Kidney (tissue), 14 donors: ENCODE results near the gene ARAP1. TPM values are rescaled to one million over a fixed set of nuclear protein-coding genes. Genes with fewer than 3 reads are reported as not detected.
A peak's percentile ranks its signal among the peaks of the same experiment; 100 is the strongest.

ENCODE experiments used
- DNase-seq, 5 donors: peaks; one replicate each; pipeline ENCODE4 v3.0.0-alpha.2; 2013 to 2020
- FAIRE-seq: peaks from 2 replicates; lab custom pipeline; 2012; peaks lifted over from hg19 to GRCh38; lab: Jason Lieb, UNC
- H3K27ac ChIP-seq, 2 donors: one replicate each; pipeline ENCODE4 v1.7.0; 2013; ENCODE audit warnings: low read depth in 2 of 2, low read length in 2 of 2, inconsistent platforms in 1 of 2
- H3K27me3 ChIP-seq: one replicate; pipeline ENCODE4 v1.7.1; 2013; ENCODE audit warnings: low read length, inconsistent platforms; ENCODE audit not compliant: control insufficient read depth, insufficient read depth
- H3K36me3 ChIP-seq, 3 donors: one replicate each; pipeline versions ENCODE4 v1.7.0 to v1.7.1; 2013; ENCODE audit warnings: low read length in 3 of 3, control low read depth in 1 of 3, inconsistent platforms in 1 of 3; ENCODE audit not compliant: insufficient read depth in 3 of 3, control insufficient read depth in 2 of 3
- H3K4me1 ChIP-seq, 3 donors: one replicate each; pipeline versions ENCODE4 v1.7.0 to v1.7.1; 2013; ENCODE audit warnings: low read length in 3 of 3, inconsistent platforms in 1 of 3, low read depth in 1 of 3; ENCODE audit not compliant: control insufficient read depth in 2 of 3, insufficient read depth in 2 of 3
- H3K4me3 ChIP-seq, 3 donors: one replicate each; pipeline versions ENCODE4 v1.7.0 to v1.8.1; 2013; ENCODE audit warnings: low read length in 3 of 3, control low read depth in 1 of 3, inconsistent platforms in 1 of 3
- H3K9ac ChIP-seq, 3 donors: one replicate each; pipeline versions ENCODE4 v1.7.0 to v1.7.1; 2013; ENCODE audit warnings: low read length in 3 of 3, control low read depth in 1 of 3, inconsistent platforms in 1 of 3
- H3K9me3 ChIP-seq, 3 donors: one replicate each; pipeline versions ENCODE4 v1.7.0 to v1.7.1; 2013; ENCODE audit warnings: low read length in 3 of 3, control low read depth in 1 of 3, inconsistent platforms in 1 of 3; ENCODE audit not compliant: control insufficient read depth in 2 of 3, insufficient read depth in 1 of 3
- intact Hi-C: fragments of 100-400 bp; cut with DNase I; formaldehyde crosslinking; loops from one replicate; pipeline ENCODE4 v1.11.1; 2022
- polyA plus RNA-seq: library from polyadenylated mRNA; stranded (reverse); fragments of 350-450 nt; fragmentation: Illumina TruSeq; extraction: RNeasy Lipid Tissue Mini Kit (QIAGEN cat#74804); gene quantifications from one replicate; pipeline ENCODE4 v1.2.3, GENCODE V29; 2014; ENCODE audit warnings: low read depth, low replicate concordance; ENCODE audit not compliant: insufficient read depth
- total RNA-seq: library from RNA; stranded (reverse); fragmentation: NEBNext Ultra II Directional; extraction: Animal tissue kit (Norgen Biotek cat#: 25700); gene quantifications from one replicate; pipeline ENCODE4 v1.2.1, GENCODE V29; 2021
- TF ChIP-seq, protein P1 (sequence below): IDR thresholded peaks from 3 replicates; pipeline ENCODE4 v1.5.1; 2012; ENCODE audit warnings: mild to moderate bottlenecking, moderate library complexity, borderline replicate concordance; ENCODE audit not compliant: insufficient read depth; ENCODE audit errors: extremely low read depth
- donor health status: control.
- donor health status: control.
- donor health status: control.
- donor health status: control.
- donor health status: control.
- donor health status: DM: yes; HTN: yes; CAD: no.
- donor health status: Normal renal cell carcinoma (clear cell type).

The ARAP1 gene
- total and polyA plus RNA-seq, 2 donors from 2014 or later = 58.2 to 80.8 TPM

GRCh38 chr11:72676861-72677341 is 75.3 kb downstream of the ARAP1 start:
- TF ChIP-seq, protein P1, sequence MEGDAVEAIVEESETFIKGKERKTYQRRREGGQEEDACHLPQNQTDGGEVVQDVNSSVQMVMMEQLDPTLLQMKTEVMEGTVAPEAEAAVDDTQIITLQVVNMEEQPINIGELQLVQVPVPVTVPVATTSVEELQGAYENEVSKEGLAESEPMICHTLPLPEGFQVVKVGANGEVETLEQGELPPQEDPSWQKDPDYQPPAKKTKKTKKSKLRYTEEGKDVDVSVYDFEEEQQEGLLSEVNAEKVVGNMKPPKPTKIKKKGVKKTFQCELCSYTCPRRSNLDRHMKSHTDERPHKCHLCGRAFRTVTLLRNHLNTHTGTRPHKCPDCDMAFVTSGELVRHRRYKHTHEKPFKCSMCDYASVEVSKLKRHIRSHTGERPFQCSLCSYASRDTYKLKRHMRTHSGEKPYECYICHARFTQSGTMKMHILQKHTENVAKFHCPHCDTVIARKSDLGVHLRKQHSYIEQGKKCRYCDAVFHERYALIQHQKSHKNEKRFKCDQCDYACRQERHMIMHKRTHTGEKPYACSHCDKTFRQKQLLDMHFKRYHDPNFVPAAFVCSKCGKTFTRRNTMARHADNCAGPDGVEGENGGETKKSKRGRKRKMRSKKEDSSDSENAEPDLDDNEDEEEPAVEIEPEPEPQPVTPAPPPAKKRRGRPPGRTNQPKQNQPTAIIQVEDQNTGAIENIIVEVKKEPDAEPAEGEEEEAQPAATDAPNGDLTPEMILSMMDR = no peak
- peaks cover 8% of the 10 kb centered on the region for H3K27me3 ChIP-seq
- intact Hi-C loops = no loop called here
- H3K36me3 ChIP-seq = no peaks in the 10 kb centered on the region
- no peak overlapping the region for H3K9ac ChIP-seq
- no peak overlapping the region for H3K27ac ChIP-seq
- H3K4me1 ChIP-seq = no peaks in the 10 kb centered on the region
- no peak for FAIRE-seq
- no peak overlapping the region for H3K4me3 ChIP-seq
- peak; percentile 84 to 92 (median 90) for DNase-seq
- H3K9me3 ChIP-seq = no peaks in the 10 kb centered on the region

DNA sequence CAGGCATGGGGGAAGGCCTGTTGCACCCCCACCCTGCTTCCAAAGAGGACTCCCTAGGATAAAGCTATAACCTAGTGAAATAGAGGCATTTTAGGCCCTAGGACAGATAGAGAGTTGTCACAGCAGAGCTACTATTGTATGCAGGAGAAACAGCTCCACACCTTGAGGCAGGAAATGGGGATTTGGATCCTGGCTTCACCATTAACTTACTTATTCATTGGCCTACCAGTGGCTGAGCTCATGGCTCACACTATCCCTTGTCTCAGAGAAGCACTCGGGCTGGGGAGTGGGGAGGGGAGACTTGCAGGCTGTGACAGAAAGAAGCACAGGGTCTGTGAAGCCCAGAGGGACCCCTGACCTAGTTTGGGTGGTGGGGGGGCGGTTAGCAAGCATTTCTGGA is 77.0 kb downstream of the ARAP1 start:
- no peak overlapping the region for H3K9ac ChIP-seq
- TF ChIP-seq, protein P1 = no peak
- no peaks in the 10 kb centered on the region for H3K9me3 ChIP-seq
- DNase-seq (no peak), FAIRE-seq (no peak)
- H3K27ac ChIP-seq = no peak overlapping the region
- no peaks in the 10 kb centered on the region for H3K36me3 ChIP-seq
- no peaks in the 10 kb centered on the region for H3K4me1 ChIP-seq
- intact Hi-C loops = no loop called here
- peaks cover 8% of the 10 kb centered on the region for H3K27me3 ChIP-seq
- H3K4me3 ChIP-seq = no peak overlapping the region

DNA sequence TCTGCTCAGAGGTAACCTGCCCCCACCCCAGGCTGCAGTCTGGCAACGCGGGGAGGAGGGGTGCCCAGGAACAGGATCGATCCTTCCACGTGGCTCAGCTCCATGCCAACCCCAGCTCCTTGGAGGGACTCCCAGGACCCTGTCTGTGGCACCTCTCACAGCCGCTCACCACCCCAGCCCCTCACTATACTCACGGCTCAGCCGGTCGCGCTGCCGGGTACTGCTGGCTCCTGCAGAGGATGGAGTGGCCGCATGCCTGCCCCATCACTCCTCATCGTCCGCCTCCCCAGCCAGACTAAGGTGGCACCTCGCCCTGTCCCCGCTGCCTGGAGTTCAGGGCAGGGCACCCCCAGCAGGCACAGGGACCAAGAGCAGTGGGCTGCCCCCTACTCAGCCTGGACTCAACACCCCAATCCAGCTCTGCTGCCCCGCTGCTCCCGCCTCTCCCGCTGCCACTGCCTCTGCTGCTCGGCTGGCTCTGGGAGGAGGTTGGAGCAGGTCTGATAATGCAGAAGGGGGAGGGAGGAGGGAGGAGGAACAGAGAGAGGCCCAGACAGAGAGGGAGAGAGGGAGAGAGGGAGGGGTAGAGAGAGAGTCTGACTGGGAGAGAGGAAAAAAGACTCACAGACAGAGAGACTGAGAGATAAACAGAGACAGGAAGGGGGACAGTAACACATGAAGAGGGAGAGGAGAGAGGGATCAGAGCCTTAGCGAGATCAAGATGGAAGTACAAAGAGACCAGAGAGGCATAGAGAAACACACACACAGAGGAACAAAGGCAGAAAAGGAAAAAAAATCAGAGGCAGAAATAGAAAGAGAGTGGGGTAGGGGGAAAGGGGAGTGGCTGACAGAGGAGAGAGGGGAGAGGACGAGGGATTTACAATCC is 78.0 kb downstream of the ARAP1 start, which contains the start of gene PDE2A:
TSS of gene PDE2A (minus strand) at position 480 of the 886 bp plus-strand sequence. CDS start at position 265, 215 bp downstream.
- DNase-seq (peak in 1 of 5 donors; percentile 62), FAIRE-seq (no peak)
- TF ChIP-seq, protein P1 = no peak
- Histone ChIP-seq H3K4me3 (no peak within 1 kb of the TSS), H3K9ac (no peak within 1 kb of the TSS), H3K27me3 (peaks cover 8% of the 10 kb centered on the region), H3K4me1 (no peaks in the 10 kb centered on the region), H3K27ac (no peak within 1 kb of the TSS), H3K9me3 (no peaks in the 10 kb centered on the region), H3K36me3 (no peaks in the 10 kb centered on the region)
- intact Hi-C loops = no loop called here
